ENCODE results near the gene LOXHD1. TPM values are rescaled to one million over a fixed set of nuclear protein-coding genes. Genes with fewer than 3 reads are reported as not detected.

LOXHD1 gene
- total RNA-seq, 1 donor from 2014 or later = not detected

DNA sequence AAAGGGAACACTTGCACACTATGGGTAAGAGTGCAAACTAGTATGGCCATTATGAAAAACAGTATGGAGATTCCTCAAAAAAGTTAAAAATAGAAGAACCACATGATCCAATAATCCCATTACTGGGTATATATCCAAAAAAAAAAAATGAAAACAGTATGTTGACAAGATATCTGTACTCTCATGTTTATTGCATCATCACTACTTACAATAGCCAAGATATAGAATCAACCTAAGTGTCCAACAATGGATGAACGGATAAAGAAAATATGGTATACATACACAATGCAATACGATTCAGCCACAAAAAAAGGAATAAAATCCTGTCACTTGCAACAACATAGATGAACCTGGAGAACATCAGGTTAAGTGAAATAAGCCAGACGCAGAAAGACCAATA is 73.3 kb downstream of the LOXHD1 start:
- peaks cover 2% of the 10 kb centered on the region for H3K27me3 Mint-ChIP-seq (ENCODE audit: unreplicated experiment)
- H3K27ac Mint-ChIP-seq (ENCODE audit: unreplicated experiment) = no peak overlapping the region

DNA sequence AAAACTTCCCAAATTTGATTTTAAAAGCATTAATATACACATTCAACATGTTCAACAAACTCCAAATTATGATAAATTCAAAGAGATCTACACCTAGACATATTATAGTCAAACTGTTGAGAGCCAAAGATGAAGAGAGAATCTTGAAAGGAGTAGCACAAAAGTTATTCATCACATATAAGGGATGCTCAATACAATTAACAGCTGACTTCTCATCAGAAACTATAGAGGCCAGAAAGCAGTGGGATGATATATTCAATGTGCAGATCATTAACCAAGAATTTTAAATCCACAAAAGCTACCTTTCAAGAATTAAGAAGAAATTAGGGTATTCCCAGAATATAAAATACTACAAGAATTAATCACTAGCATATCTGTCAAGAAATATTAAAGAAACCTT is 75.4 kb downstream of the LOXHD1 start:
- Mint-ChIP-seq H3K9me3 (ENCODE audit: unreplicated experiment) (peaks cover 2% of the 10 kb centered on the region), H3K36me3 (ENCODE audit: unreplicated experiment) (peaks cover 7% of the 10 kb centered on the region), H3K4me3 (ENCODE audit: unreplicated experiment) (no peak overlapping the region), H3K27me3 (ENCODE audit: unreplicated experiment) (peaks cover 2% of the 10 kb centered on the region), H3K27ac (ENCODE audit: unreplicated experiment) (no peak overlapping the region), H3K4me1 (ENCODE audit: low read depth, unreplicated experiment) (no peaks in the 10 kb centered on the region)
- TF ChIP-seq, protein P1, sequence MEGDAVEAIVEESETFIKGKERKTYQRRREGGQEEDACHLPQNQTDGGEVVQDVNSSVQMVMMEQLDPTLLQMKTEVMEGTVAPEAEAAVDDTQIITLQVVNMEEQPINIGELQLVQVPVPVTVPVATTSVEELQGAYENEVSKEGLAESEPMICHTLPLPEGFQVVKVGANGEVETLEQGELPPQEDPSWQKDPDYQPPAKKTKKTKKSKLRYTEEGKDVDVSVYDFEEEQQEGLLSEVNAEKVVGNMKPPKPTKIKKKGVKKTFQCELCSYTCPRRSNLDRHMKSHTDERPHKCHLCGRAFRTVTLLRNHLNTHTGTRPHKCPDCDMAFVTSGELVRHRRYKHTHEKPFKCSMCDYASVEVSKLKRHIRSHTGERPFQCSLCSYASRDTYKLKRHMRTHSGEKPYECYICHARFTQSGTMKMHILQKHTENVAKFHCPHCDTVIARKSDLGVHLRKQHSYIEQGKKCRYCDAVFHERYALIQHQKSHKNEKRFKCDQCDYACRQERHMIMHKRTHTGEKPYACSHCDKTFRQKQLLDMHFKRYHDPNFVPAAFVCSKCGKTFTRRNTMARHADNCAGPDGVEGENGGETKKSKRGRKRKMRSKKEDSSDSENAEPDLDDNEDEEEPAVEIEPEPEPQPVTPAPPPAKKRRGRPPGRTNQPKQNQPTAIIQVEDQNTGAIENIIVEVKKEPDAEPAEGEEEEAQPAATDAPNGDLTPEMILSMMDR (IDR thresholded peaks at IDR 0.05; ENCODE audit: partially characterized antibody, unreplicated experiment) = no peak
- no peak for DNase-seq

More for the DNA sequence above, 73.3 kb downstream of the LOXHD1 start:
- no peaks in the 10 kb centered on the region for H3K4me1 Mint-ChIP-seq (ENCODE audit: low read depth, unreplicated experiment)
- no peak for DNase-seq
- H3K4me3 Mint-ChIP-seq (ENCODE audit: unreplicated experiment) = no peak overlapping the region
- TF ChIP-seq, protein P1 (IDR thresholded peaks at IDR 0.05; ENCODE audit: partially characterized antibody, unreplicated experiment) = no peak
- peaks cover 2% of the 10 kb centered on the region for H3K9me3 Mint-ChIP-seq (ENCODE audit: unreplicated experiment)
- peaks cover 7% of the 10 kb centered on the region for H3K36me3 Mint-ChIP-seq (ENCODE audit: unreplicated experiment)

DNA sequence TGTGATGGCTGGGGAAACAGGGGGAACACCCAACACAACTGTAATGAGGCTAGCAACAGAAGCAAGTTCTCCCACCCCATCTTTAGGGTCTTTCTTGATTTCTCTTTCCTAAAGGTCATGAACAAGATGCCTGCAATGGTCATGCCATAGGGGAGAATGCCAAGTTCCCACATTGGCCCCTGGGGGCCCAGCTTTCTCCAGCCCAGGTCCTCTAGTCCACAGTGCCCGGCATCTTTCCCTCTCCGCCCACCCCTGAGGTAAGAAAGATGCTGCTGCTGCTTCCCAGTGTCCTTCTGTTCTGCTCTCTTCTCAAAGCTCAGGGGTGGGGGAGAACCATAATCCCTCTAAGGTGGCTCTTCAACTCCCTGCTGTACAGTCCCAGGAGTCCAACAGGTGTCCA is 78.0 kb downstream of the LOXHD1 start:
- TF ChIP-seq, protein P1 (IDR thresholded peaks at IDR 0.05; ENCODE audit: partially characterized antibody, unreplicated experiment) = no peak
- Mint-ChIP-seq H3K36me3 (ENCODE audit: unreplicated experiment) (peaks cover 7% of the 10 kb centered on the region), H3K9me3 (ENCODE audit: unreplicated experiment) (peaks cover 2% of the 10 kb centered on the region), H3K4me1 (ENCODE audit: low read depth, unreplicated experiment) (no peaks in the 10 kb centered on the region), H3K27me3 (ENCODE audit: unreplicated experiment) (peaks cover 3% of the 10 kb centered on the region), H3K4me3 (ENCODE audit: unreplicated experiment) (no peak overlapping the region), H3K27ac (ENCODE audit: unreplicated experiment) (no peak overlapping the region)
- DNase-seq = no peak

DNA sequence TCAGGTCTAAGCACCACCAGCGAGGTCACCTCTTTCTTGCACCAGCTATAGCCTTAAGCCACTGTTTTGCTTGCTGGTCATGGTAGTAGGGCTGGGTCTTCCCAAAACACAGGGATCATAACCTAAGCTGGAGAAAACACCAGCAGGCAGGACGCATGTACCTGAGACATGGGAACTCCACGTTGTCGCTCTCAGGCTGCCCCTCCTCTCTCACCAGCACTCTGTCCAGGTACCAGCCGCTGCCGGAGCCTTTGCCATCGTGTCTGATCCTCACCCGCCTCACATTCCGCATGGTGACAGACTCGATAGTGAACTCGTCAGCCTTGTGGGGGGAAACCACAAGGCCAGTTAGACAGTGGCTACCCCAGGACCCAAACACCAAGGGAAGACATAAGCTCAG is 79.5 kb downstream of the LOXHD1 start:
- H3K27me3 Mint-ChIP-seq (ENCODE audit: unreplicated experiment) = peaks cover 3% of the 10 kb centered on the region
- H3K9me3 Mint-ChIP-seq (ENCODE audit: unreplicated experiment) = peaks cover 2% of the 10 kb centered on the region
- no peak overlapping the region for H3K27ac Mint-ChIP-seq (ENCODE audit: unreplicated experiment)
- TF ChIP-seq, protein P1 (IDR thresholded peaks at IDR 0.05; ENCODE audit: partially characterized antibody, unreplicated experiment) = no peak
- H3K4me3 Mint-ChIP-seq (ENCODE audit: unreplicated experiment) = no peak overlapping the region
- no peak for DNase-seq
- H3K4me1 Mint-ChIP-seq (ENCODE audit: low read depth, unreplicated experiment) = no peaks in the 10 kb centered on the region
- peaks cover 7% of the 10 kb centered on the region for H3K36me3 Mint-ChIP-seq (ENCODE audit: unreplicated experiment)

DNA sequence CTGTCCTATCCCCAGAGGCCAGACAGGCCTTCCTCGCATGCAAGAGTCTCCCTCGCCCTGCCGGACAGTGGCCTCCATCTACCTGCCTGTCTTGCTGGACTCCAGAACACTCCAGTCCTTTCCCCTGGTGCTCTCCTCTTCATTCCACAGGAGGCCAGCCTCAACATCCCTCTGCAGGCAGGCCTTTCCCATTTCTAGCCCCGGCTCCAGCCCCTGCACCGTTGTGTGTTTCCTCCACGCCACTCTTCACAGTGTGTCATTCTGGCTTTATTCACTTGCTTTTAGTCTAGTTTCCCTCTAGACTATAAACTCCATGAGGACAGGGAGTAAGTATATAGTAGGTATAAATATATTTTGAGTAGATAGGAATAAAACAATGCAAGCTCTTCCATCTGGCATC is 81.2 kb downstream of the LOXHD1 start:
- no peak overlapping the region for H3K4me3 Mint-ChIP-seq (ENCODE audit: unreplicated experiment)
- DNase-seq = no peak
- H3K9me3 Mint-ChIP-seq (ENCODE audit: unreplicated experiment) = peaks cover 6% of the 10 kb centered on the region
- no peaks in the 10 kb centered on the region for H3K4me1 Mint-ChIP-seq (ENCODE audit: low read depth, unreplicated experiment)
- H3K36me3 Mint-ChIP-seq (ENCODE audit: unreplicated experiment) = peaks cover 4% of the 10 kb centered on the region
- TF ChIP-seq, protein P1 (IDR thresholded peaks at IDR 0.05; ENCODE audit: partially characterized antibody, unreplicated experiment) = no peak
- no peak overlapping the region for H3K27ac Mint-ChIP-seq (ENCODE audit: unreplicated experiment)
- H3K27me3 Mint-ChIP-seq (ENCODE audit: unreplicated experiment) = peaks cover 8% of the 10 kb centered on the region

Data from glutamatergic neuron (in vitro differentiated cells).